SIG-M5 (cell line): Measurements from ENCODE around the gene ASIC5.

Source experiments
- DNase-seq: peaks from one replicate; lab custom pipeline; 2025; lab: John Stamatoyannopoulos, UW

ASIC5 gene

GRCh38 chr4:155881555-155881954 is 15.5 kb upstream of the ASIC5 start:
- DNase-seq = no peak

DNA sequence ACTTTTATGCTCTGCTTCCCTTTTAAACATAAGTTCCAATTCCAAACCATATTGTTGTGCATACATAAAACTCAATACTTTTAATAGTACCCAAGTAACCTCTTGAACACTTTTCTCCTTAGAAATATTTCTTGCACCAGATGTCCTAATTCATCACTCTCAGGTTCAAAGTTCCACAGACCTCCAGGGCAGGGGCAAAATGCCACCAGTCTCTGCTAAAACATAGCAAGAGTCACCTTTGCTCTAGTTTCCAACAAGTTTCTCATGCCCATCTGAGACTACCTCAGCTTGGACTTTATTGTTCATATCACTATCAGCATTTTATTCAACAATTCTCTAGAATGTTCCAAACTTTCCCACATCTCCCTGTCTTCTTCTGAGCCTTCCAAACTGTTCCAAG is 13.7 kb upstream of the ASIC5 start:
- no peak for DNase-seq

DNA sequence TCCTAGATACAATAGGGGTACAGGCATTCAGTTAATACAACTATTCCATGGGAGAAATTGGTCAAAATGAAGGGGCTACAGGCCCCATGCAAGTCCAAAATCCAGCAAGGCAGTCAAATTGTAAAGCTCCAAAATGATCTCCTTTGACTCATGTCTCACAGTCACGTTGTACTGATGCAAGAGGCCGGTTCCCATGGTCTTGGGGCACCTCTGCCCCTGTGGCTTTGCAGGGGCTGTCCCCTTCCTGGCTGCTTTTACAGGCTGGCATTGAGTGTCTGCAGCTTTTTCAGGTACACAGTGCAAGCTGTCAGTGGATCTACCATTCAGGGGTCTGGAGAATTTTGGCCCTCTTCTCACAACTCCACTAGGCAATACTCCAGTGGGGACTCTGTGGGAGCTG is 12.5 kb upstream of the ASIC5 start:
- no peak for DNase-seq

GRCh38 chr4:155877971-155878370 is 11.9 kb upstream of the ASIC5 start:
- DNase-seq = no peak

DNA sequence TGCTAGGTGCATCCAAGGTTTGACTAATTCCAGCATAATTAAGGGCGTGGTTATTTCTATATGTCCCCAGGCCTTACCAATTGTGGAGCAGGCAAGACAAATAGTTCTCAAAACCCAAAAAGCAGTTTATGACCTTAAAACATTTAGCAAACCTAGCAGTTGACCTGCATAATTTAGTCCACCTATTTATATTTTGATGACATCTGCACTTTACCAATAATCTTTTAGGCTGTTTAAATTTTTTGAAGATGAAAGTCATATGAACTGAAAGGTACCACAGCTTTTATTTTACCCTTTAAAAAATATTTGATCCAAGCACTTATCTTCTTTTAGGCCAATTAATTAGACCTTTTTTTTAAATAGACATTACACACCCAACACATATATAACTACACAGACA is 9.8 kb upstream of the ASIC5 start:
- DNase-seq = no peak

DNA sequence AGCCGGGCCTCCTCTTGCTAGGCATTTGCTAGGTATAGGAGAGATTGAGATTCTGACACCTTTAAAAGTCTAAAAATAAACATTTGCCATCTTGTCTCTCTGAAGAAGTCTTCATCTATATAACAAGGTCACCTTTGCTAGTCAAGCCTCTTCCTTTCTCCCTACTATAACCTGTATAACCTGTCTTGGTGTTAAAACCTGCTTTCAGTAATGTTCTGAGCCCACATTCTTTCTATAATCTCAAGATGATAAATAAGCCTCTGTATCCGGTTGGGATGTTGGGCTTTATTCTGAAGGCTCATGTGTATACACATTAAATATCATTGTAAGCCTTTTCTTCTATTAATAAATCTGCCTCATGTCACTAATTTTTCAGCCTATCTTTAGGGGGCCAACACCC is 10.2 kb downstream of the ASIC5 start:
- DNase-seq = no peak

GRCh38 chr4:155854582-155855226 is 11.4 kb downstream of the ASIC5 start:
- DNase-seq = no peak

DNA sequence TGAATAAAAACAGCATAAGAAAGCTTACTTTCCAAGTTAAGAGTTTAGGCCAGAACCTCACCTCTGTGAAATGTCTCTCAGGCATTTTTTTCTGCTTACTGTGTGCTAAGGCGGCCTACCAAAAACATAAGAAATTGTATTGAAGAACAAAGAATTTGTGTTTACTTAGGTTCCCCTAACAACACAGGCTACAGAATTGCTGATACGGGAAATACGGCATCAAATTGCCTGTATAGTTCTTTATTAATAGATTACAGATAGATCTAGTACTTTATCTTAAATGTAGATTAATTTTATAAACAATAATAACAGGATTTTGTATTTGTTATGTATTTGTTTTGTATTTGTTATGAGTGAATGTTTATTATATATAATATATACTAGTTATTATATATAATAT is 12.9 kb downstream of the ASIC5 start:
- DNase-seq = no peak

GRCh38 chr4:155849042-155849441 is 17.0 kb downstream of the ASIC5 start:
- DNase-seq = no peak

GRCh38 chr4:155846929-155847328 is 19.1 kb downstream of the ASIC5 start:
- no peak for DNase-seq

DNA sequence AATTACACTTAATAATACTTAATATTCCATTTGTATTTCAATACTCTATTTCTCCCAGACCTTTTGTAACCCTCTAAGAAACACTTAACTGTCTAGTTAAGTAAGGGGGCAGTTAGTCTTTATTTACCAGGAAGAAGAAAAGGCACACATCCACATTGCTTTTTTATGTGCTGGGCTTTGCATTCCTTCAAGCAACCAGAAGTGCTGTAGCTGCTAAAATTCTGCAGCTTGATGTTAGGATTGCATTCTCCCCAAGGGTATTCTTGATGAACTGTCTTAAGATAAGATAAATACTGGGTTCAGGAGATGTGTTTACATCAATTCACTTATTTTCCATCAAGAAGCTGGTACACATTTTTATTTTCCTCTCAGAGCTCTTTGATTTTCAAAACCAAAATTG is 24.0 kb downstream of the ASIC5 start:
- no peak for DNase-seq

DNA sequence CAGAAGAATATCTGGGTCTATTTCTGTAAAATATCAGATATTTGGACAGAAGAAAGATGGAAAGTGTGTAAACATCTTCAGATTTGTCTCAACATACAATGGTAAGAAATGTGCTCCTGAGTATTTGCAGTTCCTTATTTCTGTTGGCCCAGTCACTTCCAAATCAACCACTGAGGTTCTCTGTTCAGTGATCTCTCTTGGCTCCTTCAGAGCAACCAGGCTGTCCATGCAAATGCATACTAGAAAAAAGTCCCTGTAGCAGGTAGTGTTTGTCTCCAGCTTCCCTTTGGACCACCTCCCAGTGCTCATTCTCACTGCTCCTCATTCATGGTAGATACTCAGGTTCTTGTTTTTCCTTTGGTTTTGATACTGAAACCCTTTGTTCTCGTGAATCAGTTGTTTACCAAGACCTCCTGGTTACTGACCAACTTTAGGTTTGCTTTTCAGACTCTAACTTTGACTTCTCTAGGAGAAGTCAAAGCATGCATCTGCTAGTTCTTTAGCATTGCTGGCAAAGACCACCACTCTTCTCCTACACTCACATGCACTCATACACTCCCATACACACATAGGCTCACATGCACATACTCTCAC is 28.8 kb downstream of the ASIC5 start:
- no peak for DNase-seq

DNA sequence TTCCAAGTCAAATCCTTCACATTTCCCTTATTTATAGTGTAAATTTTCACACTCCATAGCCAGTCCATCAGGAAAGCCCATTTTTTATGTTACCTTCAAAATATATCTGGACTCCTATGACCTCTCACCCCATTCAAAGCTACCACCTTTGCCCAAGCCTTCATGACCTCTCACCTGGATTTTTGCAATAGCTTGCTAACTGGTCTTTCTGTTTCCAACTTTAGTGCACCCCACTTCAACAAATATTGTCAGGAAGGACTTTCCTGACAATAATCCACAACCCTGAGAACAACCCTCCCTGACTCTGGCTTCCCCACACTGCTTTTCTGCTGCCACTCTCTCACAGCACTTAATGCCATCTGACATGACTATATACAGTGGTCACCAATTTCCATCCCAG is 33.4 kb downstream of the ASIC5 start:
- no peak for DNase-seq

- DNase-seq = no peak
Measured at GRCh38 chr4:155828628-155829027, 37.4 kb downstream of the ASIC5 start.

DNA sequence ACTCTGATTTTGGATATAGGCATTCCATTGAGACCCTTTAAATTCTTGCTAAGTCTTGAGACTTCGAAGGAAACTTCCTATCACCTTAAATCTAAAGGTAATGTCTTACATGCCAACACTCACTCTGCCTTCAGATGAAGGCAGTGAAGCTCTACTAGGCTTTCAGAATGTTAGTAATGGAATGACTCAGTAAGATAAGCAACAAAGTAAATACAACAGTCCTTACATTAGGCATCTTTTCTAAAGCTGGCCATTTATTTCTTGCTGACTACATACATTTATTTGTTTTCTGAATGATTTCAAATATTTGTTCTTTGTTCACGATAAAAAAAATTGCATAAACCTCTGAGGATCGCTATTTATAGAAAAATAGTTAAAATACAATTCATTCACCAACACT is 43.5 kb downstream of the ASIC5 start:
- no peak for DNase-seq

- no peak for DNase-seq
Measured at GRCh38 chr4:155820887-155821518, 45.1 kb downstream of the ASIC5 start.

DNA sequence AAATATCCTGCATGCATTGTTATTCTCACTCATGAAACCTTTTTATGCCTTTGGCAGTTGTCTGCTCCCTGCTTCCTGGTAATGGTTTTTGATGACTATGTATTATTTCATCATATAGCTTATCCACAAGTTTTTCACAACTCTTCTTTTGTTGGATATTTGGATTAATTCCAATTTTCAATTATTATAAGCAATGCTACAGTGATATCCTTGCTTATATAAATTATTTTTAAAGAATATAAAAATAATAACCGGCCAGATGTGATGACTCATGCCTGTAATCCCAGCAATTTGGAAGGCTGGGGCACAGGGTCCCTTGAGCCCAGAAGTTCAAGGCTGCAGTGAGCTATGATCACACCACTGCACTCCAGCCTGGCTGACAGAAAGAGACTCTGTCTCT is 47.0 kb downstream of the ASIC5 start:
- DNase-seq = no peak

GRCh38 chr4:155818639-155819038 is 47.4 kb downstream of the ASIC5 start:
- DNase-seq = no peak

DNA sequence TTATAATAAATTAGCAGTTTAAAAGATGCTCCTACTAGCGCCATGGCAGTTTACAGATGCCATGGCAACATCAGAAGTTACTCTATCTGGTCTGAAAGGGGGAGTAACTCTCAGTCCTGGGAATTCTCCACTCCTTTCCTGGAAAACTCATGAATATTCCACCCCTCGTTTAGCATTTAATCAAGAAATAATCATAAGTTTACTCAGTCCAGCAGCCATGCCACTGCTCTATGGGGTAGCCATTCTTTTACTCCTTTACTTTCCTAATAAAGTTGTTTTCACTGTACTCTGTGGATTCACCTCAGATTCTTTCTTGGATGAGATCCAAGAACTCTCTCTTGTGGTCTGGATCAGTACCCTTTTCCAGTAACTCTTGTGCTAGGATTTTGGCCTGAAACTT is 55.0 kb downstream of the ASIC5 start:
- DNase-seq = no peak

- peak; percentile 30 for DNase-seq
Measured at GRCh38 chr4:155809835-155810234, 56.2 kb downstream of the ASIC5 start.

DNA sequence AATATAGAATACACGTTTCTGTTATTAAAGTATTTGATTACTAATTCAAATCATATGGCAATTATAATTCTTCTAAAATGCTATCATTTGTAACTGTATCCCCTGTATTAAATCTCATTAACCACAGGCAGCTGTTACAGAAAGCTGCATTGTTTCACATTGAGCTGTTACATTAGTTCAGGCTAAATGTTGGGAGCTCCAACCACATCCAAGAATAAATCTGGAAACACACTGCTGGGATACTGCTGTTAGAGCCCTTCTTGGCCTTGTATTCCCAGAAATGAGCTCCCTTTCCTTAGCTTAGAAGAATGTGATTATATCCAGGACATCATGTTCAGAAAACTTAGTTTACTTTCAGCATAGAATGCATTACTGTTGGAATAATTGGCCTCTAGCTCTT is 59.1 kb downstream of the ASIC5 start:
- no peak for DNase-seq

GRCh38 chr4:155805016-155805415 is 61.1 kb downstream of the ASIC5 start:
- no peak for DNase-seq

GRCh38 chr4:155802190-155802959 is 63.7 kb downstream of the ASIC5 start:
- no peak for DNase-seq
